Liver (tissue), 3 donors: ENCODE data around the gene FAM219A.
A peak's percentile ranks its signal among the peaks of the same experiment; 100 is the strongest.

Experiments
- CTCF ChIP-seq: fragments of 150-350 bp; IDR thresholded peaks from 2 replicates; pipeline ENCODE4 v1.5.1; 2017; ENCODE audit warnings: improper control_type of control experiment, low read depth, low read length; ENCODE audit not compliant: missing input control
- EGR1 ChIP-seq, 2 donors: IDR thresholded peaks; 2 replicates each; pipeline ENCODE4 v1.6.1; 2016 to 2018; ENCODE audit warnings: antibody characterized with exemption in 2 of 2, low read depth in 2 of 2
- JUND ChIP-seq, 2 donors: IDR thresholded peaks; 2 replicates each; pipeline ENCODE4 v1.6.1; 2016; ENCODE audit warnings: antibody characterized with exemption in 2 of 2
- MAX ChIP-seq: IDR thresholded peaks from 2 replicates; pipeline ENCODE4 v1.6.1; 2016; ENCODE audit warnings: antibody characterized with exemption
- NR2F2 ChIP-seq: IDR thresholded peaks from 2 replicates; pipeline ENCODE4 v1.6.1; 2016; ENCODE audit warnings: antibody characterized with exemption
- RAD21 ChIP-seq, 2 donors: IDR thresholded peaks; 2 replicates each; pipeline ENCODE4 v1.6.1; 2016; ENCODE audit warnings: antibody characterized with exemption in 2 of 2, mild to moderate bottlenecking in 2 of 2
- SP1 ChIP-seq: IDR thresholded peaks from 2 replicates; pipeline ENCODE4 v1.6.1; 2018; ENCODE audit warnings: antibody characterized with exemption, mild to moderate bottlenecking
- TAF1 ChIP-seq: conservative IDR thresholded peaks from 2 replicates; pipeline ENCODE4 v1.6.1; 2016; ENCODE audit warnings: antibody characterized with exemption, mild to moderate bottlenecking
- ZBTB33 ChIP-seq: IDR thresholded peaks from 2 replicates; pipeline ENCODE4 v1.6.1; 2016; ENCODE audit warnings: antibody characterized with exemption
- donor health status: healthy.
- donor health status: healthy.

GRCh38 chr9:34380034-34380510 lies 78.3 kb downstream of the FAM219A start:
- TF ChIP-seq CTCF (peak; percentile 14), ZBTB33 (no peak), SP1 (no peak), MAX (no peak), NR2F2 (no peak), EGR1 (IDR thresholded peaks at IDR 0.05; ENCODE audit: low read depth in 2 of 2) (no peak), RAD21 (IDR thresholded peaks at IDR 0.05) (no peak), JUND (IDR thresholded peaks at IDR 0.05) (no peak), TAF1 (no peak)
